Measurements from ENCODE around the gene HCFC1R1. TPM values are rescaled to one million over a fixed set of nuclear protein-coding genes. Genes with fewer than 3 reads are reported as not detected.

Gene HCFC1R1
- total RNA-seq, 1 experiment from 2014 or later, result 60.0 TPM

- Histone ChIP-seq H3K79me2 (ENCODE audit: insufficient read depth, low read length) (no peaks in the 10 kb centered on the region), H3K9me2 (ENCODE audit: insufficient read depth) (no peaks in the 10 kb centered on the region), H3K9me3 (ENCODE audit: control insufficient read depth in 1 of 2, insufficient read depth in 1 of 2, low read depth in 1 of 2, low read length in 2 of 2) (no peaks in the 10 kb centered on the region), H3K9ac (ENCODE audit: low read length) (peak overlapping the region; percentile 95), H3K27ac (ENCODE audit: low read depth, low read length) (peak overlapping the region; percentile 84), H3K4me3 (replicated peaks in 1 of 2; ENCODE audit: low read depth in 1 of 2, low read length in 2 of 2) (peak overlapping the region; percentile 81 to 87), H3K4me1 (ENCODE audit: control insufficient read depth in 1 of 2, insufficient read depth in 2 of 2, low read length in 2 of 2) (peaks cover 0 to 22% of the 10 kb centered on the region in 2 experiments; a peak in 3 of 4 replicates), H3K36me3 (ENCODE audit: control insufficient read depth in 1 of 2, insufficient read depth in 2 of 2, low read length in 2 of 2) (no peaks in the 10 kb centered on the region), H3K27me3 (ENCODE audit: insufficient read depth, low read length) (no peaks in the 10 kb centered on the region), H2AFZ (ENCODE audit: low read depth, low read length, poor library complexity, severe bottlenecking) (no peak overlapping the region), H3K4me2 (ENCODE audit: low read length) (peak overlapping the region; percentile 95), H4K20me1 (ENCODE audit: insufficient read depth) (no peaks in the 10 kb centered on the region)
- peak; percentile 86 for ATAC-seq
- intact Hi-C loops (cut with micrococcal nuclease), result loop anchor here (2.0 to 10.0 kb wide), 2 partner anchors 70 to 116 kb away; no protein-coding TSS in a partner anchor
- peak; percentile 60 for DNase-seq (ENCODE audit: low read depth, low spot score)
- ChIA-PET RAD21 (ENCODE audit: low non-redundant PET in 1 of 2, low total read pairs in 2 of 2, uncharacterized antibody in 2 of 2, unreplicated experiment in 2 of 2) (interaction anchor here in 1 of 2 experiments (1.0 kb wide), 1 partner anchor 28 kb away, joined by 5 read pairs; no protein-coding TSS in a partner anchor), CTCF (interaction anchor here (0.6 to 2.5 kb wide), 12 partner anchors 10 to 113 kb away, joined by 3 to 16 read pairs (median 5); no protein-coding TSS in a partner anchor), POLR2A (interaction anchor here (0.6 to 1.7 kb wide), 4 partner anchors 11 to 70 kb away, joined by 4 to 6 read pairs (median 5); partner anchors contain the start of gene TNFRSF12A)
- no TSS peak for BruUV-seq (replicated peaks)
- peak; percentile 77 for TF ChIP-seq POLR2AphosphoS5 (IDR thresholded peaks at IDR 0.05; ENCODE audit: low read depth, low read length)
- TF ChIP-seq ZBTB33 (IDR thresholded peaks at IDR 0.05; ENCODE audit: extremely low read depth, insufficient replicate concordance, low read length), result peak; percentile 18
- TF ChIP-seq ZFX (IDR thresholded peaks at IDR 0.05), result 0 out of 2 replicates have a peak, but pooled peaks have one; percentile 34
- TF ChIP-seq SIN3A (IDR thresholded peaks at IDR 0.05; ENCODE audit: low read depth), result peak; percentile 40; the same call in 1 of the 2 replicates
- TF ChIP-seq YY1 (IDR thresholded peaks at IDR 0.05; ENCODE audit: extremely low read depth, insufficient replicate concordance, low read depth, low read length), result peak; percentile 57
- TF ChIP-seq RAD21 (IDR thresholded peaks at IDR 0.05; ENCODE audit: low read depth), result peak; percentile 89
- no peak for TF ChIP-seq SP1 (IDR thresholded peaks at IDR 0.05; ENCODE audit: low read depth)
- no peak for TF ChIP-seq ZNF274 (IDR thresholded peaks at IDR 0.05; ENCODE audit: low read depth, low read length)
- no peak for TF ChIP-seq ATF3 (IDR thresholded peaks at IDR 0.05)
- TF ChIP-seq CTCF (IDR thresholded peaks at IDR 0.05 in 2 of 3, conservative IDR thresholded peaks at IDR 0.05 in 1 of 3; ENCODE audit: borderline replicate concordance in 1 of 3, insufficient read depth in 1 of 3, low read depth in 2 of 3, low read length in 2 of 3), result peak; percentile 58 to 94 (median 66)
- peak; percentile 76 for TF ChIP-seq MAX (IDR thresholded peaks at IDR 0.05)
Measured at GRCh38 chr16:3059041-3059722, 35.4 kb upstream of the HCFC1R1 start.

Data from HCT116 (cell line).